GM19467 (cell line): ENCODE data around the gene SF3A2.

Experiments used
- ATAC-seq: cut with Tn5 transposase; IDR thresholded peaks from one replicate; pipeline ENCODE4 v1.9.1; 2021; ENCODE audit warnings: mild to moderate bottlenecking, moderate library complexity; ENCODE audit not compliant: unreplicated experiment

SF3A2 gene

DNA sequence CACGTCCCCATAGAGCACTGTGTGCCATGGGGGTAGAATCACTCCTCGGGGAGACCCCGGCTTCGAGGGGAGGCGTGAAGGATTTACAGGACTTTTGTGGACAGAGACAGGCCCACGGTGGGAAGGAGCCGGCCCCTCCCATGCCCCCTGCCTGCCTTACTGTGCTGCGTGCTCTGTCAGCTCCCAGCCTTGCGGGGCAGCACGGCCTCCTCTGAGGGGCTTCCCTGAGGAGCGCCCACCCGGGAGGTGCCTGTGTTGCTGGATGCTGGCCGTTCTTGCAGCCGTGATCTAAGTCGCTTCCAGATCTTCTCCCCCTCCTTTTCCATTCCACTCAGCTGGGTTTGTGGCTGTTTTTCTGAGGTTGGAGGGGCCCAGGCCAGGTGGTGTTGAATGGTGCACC lies 29.6 kb upstream of the SF3A2 start:
- ATAC-seq: no peak

DNA sequence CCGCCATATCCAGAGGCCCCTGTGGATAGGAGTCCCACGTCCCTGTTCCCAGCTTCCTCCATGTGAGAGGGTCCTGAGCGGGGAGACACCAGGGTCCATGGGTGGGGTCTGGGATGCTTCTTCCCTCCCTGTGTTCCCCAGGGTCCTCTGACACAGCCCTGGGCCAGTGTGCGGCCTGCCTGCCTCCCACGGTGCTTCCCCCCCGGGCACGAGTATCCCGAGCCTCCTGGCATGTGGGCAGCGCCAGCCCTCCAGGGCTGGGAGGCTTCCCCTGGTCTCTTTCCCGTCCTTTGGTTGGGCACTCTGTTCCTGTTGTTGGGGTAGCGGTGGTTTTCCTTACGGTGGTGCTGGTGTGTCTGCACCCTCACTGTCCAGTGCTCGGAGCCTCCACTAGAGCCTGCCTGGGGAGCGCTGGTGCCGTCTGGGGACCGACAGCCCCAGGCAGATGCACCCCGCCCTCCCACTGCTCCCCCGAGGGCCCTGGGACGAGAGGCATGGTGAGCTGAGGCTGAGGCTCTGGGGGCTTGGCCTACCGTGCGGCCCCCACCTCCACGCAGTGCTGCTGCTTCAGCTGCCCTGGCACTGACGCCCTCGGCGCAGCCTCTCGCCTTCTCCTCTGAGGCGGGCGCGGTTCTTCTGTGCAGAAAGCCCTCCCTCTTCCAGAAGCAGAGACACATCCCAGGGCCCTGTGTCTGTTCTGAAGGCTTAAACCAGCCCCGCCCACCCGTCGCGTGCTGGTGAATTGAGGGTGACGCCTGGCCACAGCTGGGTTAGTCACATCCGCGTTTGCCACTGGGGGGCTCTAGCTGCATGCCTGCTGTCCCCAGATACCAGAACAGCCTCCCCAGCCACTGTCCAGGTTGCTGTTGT lies 28.4 kb upstream of the SF3A2 start:
- no peak for ATAC-seq

DNA sequence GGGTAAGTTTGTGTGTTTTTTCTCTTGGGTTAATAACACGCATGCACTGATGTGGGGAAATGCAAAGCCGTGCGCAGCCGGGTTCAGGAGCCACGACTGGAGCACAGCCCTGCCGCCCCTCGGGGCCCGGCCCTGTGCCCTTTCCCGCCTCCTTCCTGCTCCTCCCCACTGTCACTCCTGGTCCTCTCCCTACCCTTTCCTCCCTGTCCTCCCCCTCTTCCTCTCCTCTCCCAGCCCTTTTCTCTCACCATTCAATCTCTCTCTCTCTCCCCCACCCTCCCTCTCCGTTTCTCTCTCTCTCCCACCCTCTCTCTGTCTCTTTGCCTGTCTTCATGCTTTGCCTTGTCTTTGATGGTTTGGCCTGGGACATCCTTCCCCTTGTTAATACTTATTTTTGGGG lies 27.6 kb upstream of the SF3A2 start:
- ATAC-seq: no peak

DNA sequence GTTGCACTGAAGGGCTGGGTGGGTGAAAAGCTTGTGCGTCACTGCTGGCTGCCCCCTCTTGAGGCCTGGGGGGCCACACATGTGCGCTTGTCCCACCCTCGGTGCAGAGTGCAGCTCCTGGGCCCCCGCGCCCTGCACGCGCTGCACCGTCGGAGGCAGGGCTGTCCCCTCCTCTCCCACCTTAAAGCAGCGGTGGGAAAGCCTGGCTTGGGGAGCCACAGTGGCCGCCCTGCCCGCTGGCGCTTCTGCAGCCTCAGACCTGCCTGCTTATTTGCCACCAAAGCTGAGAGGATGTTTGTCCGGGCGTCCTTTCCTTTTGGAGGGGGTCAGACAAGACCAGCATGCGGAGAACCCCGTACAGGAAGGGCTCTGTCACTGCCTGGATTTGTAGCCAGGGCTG lies 27.2 kb upstream of the SF3A2 start:
- no peak for ATAC-seq

DNA sequence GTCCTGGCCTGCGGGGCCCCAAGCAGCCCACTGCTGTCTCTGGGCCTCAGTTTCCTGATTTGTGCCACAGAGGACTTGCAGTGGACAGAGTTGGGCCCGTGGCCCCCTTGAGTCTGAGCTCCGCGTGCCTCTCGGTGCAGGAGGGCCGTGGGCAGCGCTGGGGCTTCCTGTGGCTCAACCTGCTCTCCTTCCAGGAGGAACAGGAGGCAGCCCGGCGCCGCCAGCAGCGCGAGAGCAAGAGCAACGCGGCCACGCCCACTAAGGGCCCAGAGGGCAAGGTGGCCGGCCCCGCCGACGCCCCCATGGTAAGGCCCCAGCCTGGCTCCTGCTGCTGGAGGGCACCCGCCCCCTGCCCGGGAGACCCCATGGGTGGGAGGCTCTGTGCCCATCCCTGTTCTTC lies 26.4 kb upstream of the SF3A2 start:
- no peak for ATAC-seq

DNA sequence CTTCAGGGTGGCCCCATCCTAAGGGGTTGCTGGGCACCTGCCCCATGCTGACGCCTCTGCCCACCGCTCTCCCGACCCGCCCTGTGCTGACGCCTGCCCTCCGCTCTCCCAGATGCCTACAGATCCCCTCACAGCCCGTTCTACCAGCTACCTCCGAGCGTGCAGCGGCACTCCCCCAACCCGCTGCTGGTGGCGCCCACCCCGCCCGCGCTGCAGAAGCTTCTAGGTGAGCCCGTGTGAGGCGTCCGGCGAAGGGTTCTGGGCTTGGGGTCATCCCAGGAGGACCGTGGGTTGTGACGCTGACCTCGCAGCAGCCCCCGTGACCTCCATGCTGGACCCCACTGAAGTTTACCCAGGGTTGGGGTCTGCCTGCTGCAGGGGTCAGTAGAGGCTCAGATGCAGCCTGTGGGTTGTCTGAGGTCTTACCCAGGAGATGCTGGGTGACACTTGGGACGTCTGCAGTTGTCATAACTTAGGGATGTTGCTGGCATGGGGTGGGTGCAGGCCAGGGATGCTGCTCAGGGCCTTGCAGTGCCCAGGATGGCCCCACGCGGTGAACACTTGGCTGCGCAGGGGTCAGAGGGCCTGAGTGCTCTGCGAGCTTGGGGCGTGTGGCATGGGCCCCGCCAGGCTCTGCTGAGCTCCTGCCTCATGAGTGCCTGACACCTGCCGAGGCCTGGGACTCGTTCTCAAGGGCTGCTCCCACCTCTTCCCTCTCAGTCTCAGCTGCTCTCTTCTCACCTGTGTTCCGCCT lies 25.5 kb upstream of the SF3A2 start:
- ATAC-seq: no peak

DNA sequence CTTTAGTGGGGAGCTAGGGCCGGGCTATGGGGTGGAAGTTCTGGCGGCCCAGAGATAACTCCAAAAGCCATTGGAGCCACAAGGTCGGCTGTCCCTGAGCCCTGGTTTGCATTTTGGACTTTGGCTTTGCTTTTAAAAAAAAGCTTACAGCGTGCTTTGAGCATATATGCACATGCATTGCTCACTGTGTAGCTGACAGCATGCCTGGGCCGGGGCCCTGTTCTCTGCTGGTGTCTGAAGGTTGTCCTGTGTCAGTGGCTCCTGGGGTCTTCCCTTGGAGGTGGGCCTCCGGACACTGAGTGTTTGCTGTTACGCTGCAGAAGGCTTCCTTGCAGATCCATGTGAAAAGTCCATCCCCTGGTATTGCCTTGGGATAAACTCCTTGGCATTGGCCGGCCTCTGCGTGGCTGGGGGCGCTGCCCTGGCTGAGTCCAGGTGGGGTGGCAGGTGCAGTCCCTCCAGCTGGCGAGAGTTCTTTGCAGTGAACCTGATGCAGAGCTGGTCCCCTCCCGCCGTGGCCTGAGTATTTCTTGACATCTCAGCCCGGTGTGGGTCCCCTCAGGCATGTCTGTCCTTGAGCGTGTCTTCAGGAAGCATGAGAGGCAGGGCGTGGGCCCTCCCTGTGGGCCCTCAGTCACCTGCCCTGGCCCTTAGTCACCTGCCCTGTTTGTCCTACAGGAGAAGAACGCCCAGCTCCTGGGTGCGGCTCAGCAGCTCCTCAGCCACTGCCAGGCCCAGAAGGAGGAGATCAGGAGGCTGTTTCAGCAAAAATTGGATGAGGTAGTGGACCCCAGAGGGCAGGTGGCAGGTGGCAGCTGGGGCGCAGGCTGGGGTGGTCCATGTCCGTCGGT lies 23.5 kb upstream of the SF3A2 start:
- ATAC-seq: no peak

DNA sequence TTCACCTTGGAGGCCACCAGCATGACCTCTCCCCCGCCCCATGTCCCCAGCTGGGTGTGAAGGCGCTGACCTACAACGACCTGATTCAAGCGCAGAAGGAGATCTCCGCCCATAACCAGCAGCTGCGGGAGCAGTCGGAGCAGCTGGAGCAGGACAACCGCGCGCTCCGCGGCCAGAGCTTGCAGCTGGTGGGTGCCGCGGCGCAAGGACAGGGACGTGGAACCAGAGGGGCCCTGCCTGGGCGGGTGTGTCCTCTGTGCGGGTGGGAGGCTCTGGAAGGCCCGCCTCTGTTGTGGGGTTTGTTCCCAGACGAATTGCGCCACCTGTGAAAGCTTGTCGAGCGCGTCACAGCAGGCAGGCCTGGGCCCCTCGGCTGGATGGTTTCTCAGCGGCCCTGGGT lies 22.8 kb upstream of the SF3A2 start:
- ATAC-seq: no peak

DNA sequence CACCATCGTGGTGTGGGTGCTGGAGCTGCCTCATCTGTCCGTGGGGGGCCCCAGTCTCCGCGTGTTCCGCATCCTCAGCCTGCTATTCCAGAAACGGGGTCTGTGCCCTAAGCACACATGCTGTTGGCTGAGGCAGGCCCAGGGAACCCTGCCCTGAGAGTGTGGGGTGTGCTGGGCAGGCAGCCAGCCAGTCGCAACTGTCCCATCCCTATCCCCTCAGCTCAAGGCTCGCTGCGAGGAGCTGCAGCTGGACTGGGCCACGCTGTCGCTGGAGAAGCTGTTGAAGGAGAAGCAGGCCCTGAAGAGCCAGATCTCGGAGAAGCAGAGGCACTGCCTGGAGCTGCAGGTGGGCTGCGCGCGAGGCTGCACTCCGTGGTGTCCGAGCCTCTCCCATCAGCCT lies 22.4 kb upstream of the SF3A2 start:
- no peak for ATAC-seq

DNA sequence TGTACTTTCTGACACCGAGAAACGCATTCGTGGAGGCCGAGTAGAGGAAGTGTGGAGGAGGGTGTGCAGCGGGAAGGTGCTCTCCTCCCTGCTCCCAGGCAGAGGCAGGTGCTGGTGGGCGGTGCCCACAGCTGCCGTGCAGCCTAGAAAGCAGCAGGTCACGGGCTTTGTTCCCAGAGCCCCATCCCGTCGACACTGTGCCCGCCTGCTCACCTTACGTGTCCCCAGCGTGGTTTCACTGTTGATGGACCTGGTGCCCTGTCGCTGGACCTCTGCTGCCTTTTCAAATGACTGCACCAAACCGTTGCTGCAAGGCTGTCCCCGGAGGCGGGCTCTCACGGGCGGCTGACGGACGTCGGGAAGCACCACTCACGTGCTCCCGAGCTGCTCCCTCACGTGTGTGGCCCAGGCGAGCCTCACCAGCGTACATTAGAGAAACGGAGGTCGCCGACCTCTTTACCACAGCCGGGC lies 21.3 kb upstream of the SF3A2 start:
- ATAC-seq: no peak

DNA sequence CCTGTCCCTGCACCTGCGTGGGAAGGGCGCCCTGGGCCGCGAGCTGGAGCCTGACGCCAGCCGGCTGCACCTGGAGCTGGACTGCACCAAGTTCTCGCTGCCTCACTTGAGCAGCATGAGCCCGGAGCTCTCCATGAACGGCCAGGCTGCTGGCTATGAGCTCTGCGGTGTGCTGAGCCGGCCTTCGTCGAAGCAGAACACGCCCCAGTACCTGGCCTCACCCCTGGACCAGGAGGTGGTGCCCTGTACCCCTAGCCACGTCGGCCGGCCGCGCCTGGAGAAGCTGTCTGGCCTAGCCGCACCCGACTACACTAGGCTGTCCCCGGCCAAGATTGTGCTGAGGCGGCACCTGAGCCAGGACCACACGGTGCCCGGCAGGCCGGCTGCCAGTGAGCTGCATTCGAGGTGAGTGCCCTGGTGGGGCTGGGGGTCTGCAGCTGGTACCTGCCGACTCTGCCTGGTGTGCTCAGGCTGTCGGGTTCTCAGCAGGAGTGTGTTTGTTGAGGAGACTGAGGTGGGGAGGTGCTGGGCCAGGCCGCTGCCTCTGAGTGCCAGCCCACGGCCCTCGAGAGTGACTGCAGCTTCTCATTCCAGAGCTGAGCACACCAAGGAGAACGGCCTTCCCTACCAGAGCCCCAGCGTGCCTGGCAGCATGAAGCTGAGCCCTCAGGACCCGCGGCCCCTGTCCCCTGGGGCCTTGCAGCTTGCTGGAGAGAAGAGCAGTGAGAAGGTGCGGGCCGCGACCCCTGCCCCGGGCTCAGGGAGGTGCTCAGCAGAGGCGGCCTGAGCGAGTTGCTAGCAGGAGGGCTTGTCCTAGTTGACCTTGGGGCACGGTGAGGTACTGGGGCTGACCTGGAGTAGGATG lies 20.0 kb upstream of the SF3A2 start:
- ATAC-seq: no peak

DNA sequence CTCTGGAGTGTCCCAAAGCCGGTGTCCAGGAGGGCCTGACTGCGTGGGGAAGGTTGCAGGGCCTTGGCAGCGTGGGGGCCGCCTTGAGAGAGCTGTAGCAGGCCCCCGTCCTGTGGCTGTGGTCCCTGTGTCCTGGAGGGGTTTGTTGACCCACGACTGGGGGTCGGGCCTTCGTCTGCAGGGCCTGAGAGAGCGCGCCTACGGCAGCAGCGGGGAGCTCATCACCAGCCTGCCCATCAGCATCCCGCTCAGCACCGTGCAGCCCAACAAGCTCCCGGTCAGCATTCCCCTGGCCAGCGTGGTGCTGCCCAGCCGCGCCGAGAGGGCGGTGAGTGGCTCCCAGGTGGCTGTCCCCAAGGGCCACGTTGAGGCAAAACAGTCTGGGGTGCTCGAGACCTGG lies 19.0 kb upstream of the SF3A2 start:
- ATAC-seq: no peak

DNA sequence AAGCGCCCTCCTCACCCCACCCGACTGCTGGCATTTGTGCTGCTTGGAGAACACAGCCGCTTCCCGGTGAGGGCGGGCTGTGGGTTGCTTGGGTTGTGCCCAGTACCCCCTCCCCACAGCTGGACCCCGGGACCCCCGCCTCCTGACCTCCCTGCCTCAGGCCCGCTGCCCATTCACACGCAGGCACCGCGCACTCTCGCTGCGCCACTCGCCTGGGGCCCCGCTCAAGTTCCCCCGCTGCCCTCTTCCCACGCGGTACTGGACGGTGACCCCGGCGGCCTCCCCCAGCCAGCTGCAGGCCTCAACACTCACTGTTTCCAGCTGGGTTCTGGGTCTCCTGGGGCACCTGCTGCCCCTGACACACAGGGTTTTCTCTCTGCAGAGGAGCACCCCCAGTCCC lies 16.9 kb upstream of the SF3A2 start:
- no peak for ATAC-seq

DNA sequence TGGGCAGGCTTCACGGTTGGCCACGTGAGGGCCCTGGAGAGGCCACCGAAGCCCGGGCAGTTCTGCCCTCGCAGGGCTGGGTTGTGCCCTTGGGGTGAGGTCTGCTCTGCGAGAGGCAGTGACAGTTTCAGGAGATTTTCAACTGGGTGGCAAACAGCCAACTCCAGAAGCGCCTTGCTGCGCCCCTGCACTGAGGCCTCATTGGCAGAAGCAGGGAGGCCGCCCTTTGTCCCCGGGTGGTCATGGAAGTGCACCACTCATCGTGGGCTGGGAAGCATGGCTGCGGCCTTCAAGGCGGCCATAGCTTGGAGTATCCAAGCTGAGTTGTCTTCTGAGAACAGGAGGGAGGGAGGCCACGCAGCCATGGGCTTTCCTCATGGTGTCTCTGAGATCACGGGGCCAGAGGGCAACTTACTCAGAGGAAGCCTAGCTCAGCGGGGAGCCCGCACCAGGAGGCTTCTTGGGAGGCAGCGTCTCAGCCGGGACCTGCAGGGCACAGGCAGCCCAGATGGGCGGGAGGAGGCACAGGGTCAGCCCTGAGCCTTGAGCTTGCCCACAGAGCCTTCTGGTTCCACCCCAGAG lies 15.3 kb upstream of the SF3A2 start:
- ATAC-seq: no peak

DNA sequence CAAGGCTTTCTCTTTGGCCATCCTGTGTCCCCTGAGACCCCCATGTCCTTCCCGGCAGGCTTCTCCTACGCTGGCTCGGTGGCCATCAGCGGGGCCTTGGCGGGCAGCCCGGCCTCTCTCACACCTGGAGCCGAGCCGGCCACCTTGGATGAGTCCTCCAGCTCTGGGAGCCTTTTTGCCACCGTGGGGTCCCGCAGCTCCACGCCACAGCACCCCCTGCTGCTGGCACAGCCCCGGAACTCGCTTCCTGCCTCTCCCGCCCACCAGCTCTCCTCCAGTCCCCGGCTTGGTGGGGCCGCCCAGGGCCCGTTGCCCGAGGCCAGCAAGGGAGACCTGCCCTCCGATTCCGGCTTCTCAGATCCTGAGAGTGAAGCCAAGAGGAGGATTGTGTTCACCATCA lies 14.7 kb upstream of the SF3A2 start:
- no peak for ATAC-seq

DNA sequence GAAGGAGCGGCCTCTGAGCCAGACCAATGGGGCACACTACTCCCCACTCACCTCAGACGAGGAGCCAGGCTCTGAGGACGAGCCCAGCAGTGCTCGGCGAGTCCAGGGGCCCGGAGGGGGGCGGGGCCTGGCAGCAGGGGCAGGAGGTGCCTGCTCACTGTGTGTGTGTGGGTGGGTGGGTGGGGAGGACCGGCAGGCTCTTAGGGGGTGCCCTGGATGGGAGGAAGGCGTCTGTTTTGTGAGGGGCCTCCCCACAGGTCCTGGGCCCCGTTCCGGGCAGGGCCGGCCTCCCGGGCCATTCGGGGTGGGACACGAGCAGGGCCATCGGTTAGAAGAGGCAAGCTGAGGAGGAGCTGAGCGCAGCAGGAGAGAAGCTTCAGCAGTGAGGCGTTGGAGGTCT lies 13.2 kb upstream of the SF3A2 start:
- no peak for ATAC-seq

DNA sequence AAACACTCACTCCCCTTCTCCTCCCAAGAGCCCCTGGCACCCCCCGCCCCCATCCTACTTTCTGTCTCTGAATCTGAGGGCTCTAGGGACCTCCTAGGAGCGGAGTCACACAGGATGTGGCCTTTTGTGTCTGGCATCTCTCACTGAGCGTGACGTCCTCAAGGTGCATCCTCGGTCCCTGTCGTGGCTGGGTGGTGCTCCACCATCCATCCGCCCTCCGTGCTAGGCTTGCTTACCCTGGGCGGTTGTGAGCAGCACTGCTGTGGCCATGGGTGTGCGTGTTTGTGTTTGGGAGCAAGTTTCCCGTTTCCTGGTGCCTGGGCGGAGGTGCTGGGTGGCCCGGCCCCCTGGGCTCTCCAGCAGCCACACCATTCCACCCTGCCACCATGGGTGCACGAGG lies 12.7 kb upstream of the SF3A2 start:
- no peak for ATAC-seq

DNA sequence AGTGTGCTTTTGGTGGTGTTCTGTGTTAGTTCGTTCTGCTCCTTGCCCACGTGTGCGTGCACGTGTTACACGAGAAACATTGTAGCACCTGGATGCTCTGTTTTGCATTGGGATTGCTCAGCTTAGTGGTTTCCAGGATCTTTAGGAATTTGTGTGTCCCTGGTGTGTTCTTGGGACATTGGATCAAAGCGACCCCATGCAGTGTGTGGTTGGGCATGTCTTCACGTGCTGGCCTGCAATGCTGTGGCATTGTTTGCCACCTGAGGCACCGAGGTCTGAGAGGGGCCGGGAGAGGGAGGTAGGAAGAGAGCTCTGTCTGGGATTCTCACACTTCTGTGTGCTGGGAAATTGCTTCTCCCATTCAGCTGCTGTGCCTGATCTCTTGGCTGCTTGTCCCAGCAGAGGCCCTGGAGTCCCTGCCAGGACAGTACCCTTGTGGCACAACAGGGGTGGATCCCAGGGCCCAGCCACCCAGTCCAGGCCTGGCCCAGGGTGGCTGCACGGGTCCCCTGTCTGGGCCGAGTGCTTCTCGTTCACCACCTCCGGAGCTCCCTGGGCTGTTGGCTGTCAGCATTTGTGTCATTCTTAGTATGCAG lies 11.8 kb upstream of the SF3A2 start:
- no peak for ATAC-seq

DNA sequence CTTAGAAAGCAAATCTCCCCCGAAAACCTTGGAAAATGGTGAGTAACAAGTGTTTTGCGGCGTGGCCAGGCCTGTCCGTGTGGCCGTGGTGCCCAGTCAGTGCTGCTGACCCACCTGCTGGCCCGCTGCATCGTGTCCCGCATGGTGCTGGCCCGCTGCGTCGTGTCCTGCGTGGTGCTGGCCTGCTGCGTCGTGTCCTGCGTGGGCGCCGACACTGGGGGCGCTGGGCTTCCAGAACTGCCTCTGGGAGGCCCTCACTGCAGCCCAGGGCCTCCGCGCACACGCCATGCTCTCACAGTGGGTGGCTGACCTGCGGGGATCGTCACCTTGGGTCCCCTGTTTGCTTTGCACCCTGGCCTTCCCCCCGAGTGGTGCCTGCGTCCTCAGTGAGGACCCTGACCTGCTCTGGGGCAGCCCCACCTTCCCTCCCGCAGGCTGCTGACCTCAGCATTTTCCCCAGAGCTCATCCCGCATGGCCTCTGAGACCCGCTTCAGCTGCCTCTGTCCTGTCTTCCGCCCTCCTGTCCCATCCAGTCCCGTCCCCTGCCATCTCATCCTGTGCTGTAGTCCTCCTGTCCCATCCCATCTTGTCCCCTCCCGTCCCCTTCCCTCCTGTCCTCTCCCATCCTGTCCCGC lies 11.1 kb upstream of the SF3A2 start:
- no peak for ATAC-seq
